ENCODE data around the gene TSPO. TPM values are rescaled to one million over a fixed set of nuclear protein-coding genes. Genes with fewer than 3 reads are reported as not detected.

TSPO gene
- total and polyA plus RNA-seq, 2 of the 13 experiments (the other 11 are each of a cell fraction or from before 2014, with no cell fraction given): 0.46 to 1.4 TPM

- TF ChIP-seq ISL2 (CRISPR knock-in tag; IDR thresholded peaks at IDR 0.05) (no peak), HNF4G (IDR thresholded peaks at IDR 0.05; ENCODE audit: borderline replicate concordance, low read depth, low read length) (no peak), HNF4G (CRISPR knock-in tag; IDR thresholded peaks at IDR 0.05; ENCODE audit: borderline replicate concordance, low read depth) (no peak), ZBTB46 (CRISPR knock-in tag; IDR thresholded peaks at IDR 0.05; ENCODE audit: borderline replicate concordance) (no peak), FOXJ3 (CRISPR knock-in tag; IDR thresholded peaks at IDR 0.05; ENCODE audit: borderline replicate concordance) (no peak), TOPORS (CRISPR knock-in tag; IDR thresholded peaks at IDR 0.05) (no peak), IKZF1 (IDR thresholded peaks at IDR 0.05) (no peak), PAWR (CRISPR knock-in tag; IDR thresholded peaks at IDR 0.05; ENCODE audit: borderline replicate concordance) (no peak), BRD4 (CRISPR knock-in tag; IDR thresholded peaks at IDR 0.05) (no peak), ZNF263 (CRISPR knock-in tag; IDR thresholded peaks at IDR 0.05) (no peak), MEF2D (CRISPR knock-in tag; IDR thresholded peaks at IDR 0.05) (no peak), PRPF4 (IDR thresholded peaks at IDR 0.05; ENCODE audit: low read depth, low read length, poor library complexity, severe bottlenecking) (no peak)
These were observed 51.5 kb downstream of the TSPO start (continued) for GRCh38 chr22:43202756-43203410.

GRCh38 chr22:43203471-43203981, 52.2 kb downstream of the TSPO start:
- H3K9ac ChIP-seq (ENCODE audit: insufficient read depth, low read depth, low read length): no peak overlapping the region
- in situ Hi-C loops (cut with HindIII; ENCODE audit: extremely low pct_ligation_motif_present, low pct_unique_long_range_greater_than_20kb) (no loop called here), intact Hi-C loops (cut with micrococcal nuclease; ENCODE audit: unreplicated experiment) (no loop called here)
- CTCF ChIA-PET (ENCODE audit: low intra/inter-chr PET ratio, low total read pairs): no interaction called here
- BruUV-seq (replicated peaks): no TSS peak
- peak; percentile 18 for ATAC-seq
- H3K27ac ChIP-seq (ENCODE audit: extremely low read length, insufficient read depth, low read length): no peak overlapping the region
- H4K20me1 ChIP-seq (ENCODE audit: insufficient read depth, low read length): no peaks in the 10 kb centered on the region
- no peak overlapping the region for H2AFZ ChIP-seq (ENCODE audit: low read length)
- peaks cover 11 to 67% of the 10 kb centered on the region in 2 experiments for H3K27me3 ChIP-seq (ENCODE audit: control insufficient read depth in 1 of 2, insufficient read depth in 2 of 2, low read length in 2 of 2)
- H3K79me2 ChIP-seq (ENCODE audit: insufficient read depth, low read length): no peaks in the 10 kb centered on the region
- peaks cover 16% of the 10 kb centered on the region for H3K4me1 ChIP-seq (ENCODE audit: insufficient read depth, low read length)
- no peak overlapping the region for H3K4me3 ChIP-seq (replicated peaks in 1 of 3; ENCODE audit: insufficient read depth in 1 of 3, low read depth in 2 of 3, low read length in 3 of 3)
- H3K36me3 ChIP-seq (replicated peaks in 1 of 2; ENCODE audit: control insufficient read depth in 1 of 2, insufficient read depth in 2 of 2, low read length in 2 of 2): no peaks in the 10 kb centered on the region
- POLR2A ChIA-PET: no interaction called here
- no peak for FAIRE-seq
- 36% methylated on average over 15 of the region's 20 CpGs for WGBS (ENCODE audit: low lambda C conversion rate)
- no peaks in the 10 kb centered on the region for H3K9me3 ChIP-seq (ENCODE audit: low read length)
- no peak overlapping the region; the same call in 1 of the 2 replicates for H3K4me2 ChIP-seq (ENCODE audit: low read depth, low read length)
- DNase-seq (ENCODE audit: low spot score): no peak
- TF ChIP-seq ZNF563 (CRISPR knock-in tag; IDR thresholded peaks at IDR 0.05) (no peak), ZNF180 (CRISPR knock-in tag; IDR thresholded peaks at IDR 0.05; ENCODE audit: borderline replicate concordance, low read depth) (no peak), ZNF740 (CRISPR knock-in tag; IDR thresholded peaks at IDR 0.05) (no peak), SRY (CRISPR knock-in tag; IDR thresholded peaks at IDR 0.05) (no peak), SPEN (CRISPR knock-in tag; IDR thresholded peaks at IDR 0.05; ENCODE audit: low read depth) (no peak), IKZF4 (CRISPR knock-in tag; IDR thresholded peaks at IDR 0.05; ENCODE audit: borderline replicate concordance, low read depth, not compliant biosample characterization) (no peak), BRF2 (CRISPR knock-in tag; IDR thresholded peaks at IDR 0.05) (no peak), ZNF879 (CRISPR knock-in tag; IDR thresholded peaks at IDR 0.05) (no peak), GABPA (IDR thresholded peaks at IDR 0.05; ENCODE audit: low read depth, low read length) (no peak), GABPA (CRISPR knock-in tag; IDR thresholded peaks at IDR 0.05; ENCODE audit: low read depth) (0 out of 2 replicates have a peak, but pooled peaks have one; percentile 8), ZNF891 (CRISPR knock-in tag; IDR thresholded peaks at IDR 0.05) (no peak)

All from HepG2 (cell line).